Spleen (tissue), 10 donors: ENCODE measurements around the gene ABCA8. TPM values are rescaled to one million over a fixed set of nuclear protein-coding genes. Genes with fewer than 3 reads are reported as not detected.

Experiments used
- polyA plus RNA-seq, 3 donors: library from polyadenylated mRNA; stranded (reverse); fragments of 200-250 nt; gene quantifications; one replicate each; pipeline ENCODE4 v1.2.1, GENCODE V29; 2013
- total RNA-seq, 7 donors: library from RNA; depleted of rRNA in 3 of 7; stranded (reverse); fragments of >200 nt in 3 of 7; fragmentation: NEBNext Ultra II Directional in 4 of 7; extraction: Animal tissue kit (Norgen Biotek cat#: 25700) in 4 of 7; gene quantifications; one replicate each; pipeline versions ENCODE4 v1.1.0 to v1.2.1, GENCODE V29; 2016 to 2021
- donor health status: healthy with polysubstance abuse.
- donor health status: DM: no; HTN: no; CAD: no; lungs with moderate emphysema.
- donor health status: DM: no; HTN: no; CAD: no.
- donor health status: Bipolar disorder and iron deficiency.
- donor health status: healthy.
- donor health status: DM: no; HTN: no; CAD: no.
- donor health status: DM: yes; HTN: yes; CAD: no.

Gene ABCA8
- total and polyA plus RNA-seq, 10 donors = 1.1 to 89.4 (median 46.2) TPM

Other genes with a start within 250 kb of the ABCA8 start
- gene ABCA9, start 105.5 kb upstream of the ABCA8 start, total RNA-seq = 1 to 10 TPM in 6 of 7 donors, under 1 TPM in 1; 0.30 to 5.7 (median 2.4) TPM
- under 1 TPM; 0.35 to 0.42 (median 0.35) TPM for gene ABCA9, start 105.5 kb upstream of the ABCA8 start, polyA plus RNA-seq
- 10 to 100 TPM in 5 of 7 donors, 1 to 10 TPM in 2; 5.5 to 23.2 (median 14.1) TPM for gene ABCA6, start 186.5 kb upstream of the ABCA8 start, total RNA-seq
- 1 to 10 TPM; 2.3 to 2.9 (median 2.3) TPM for gene ABCA6, start 186.5 kb upstream of the ABCA8 start, polyA plus RNA-seq